Activated naive CD8-positive, alpha-beta T cell treated with anti-CD3 and anti-CD28 coated beads, Interleukin-2, amount 10 ng/mL, durations not matched to agents 7 days and 5 days (primary cell): ENCODE measurements around the gene RPA3. TPM values are rescaled to one million over a fixed set of nuclear protein-coding genes. Genes with fewer than 3 reads are reported as not detected.
"Not testable (repeated sequence)": the region's sequence is repeated elsewhere in the genome, so short reads cannot be mapped to it uniquely, and the experiment has no call there.

ENCODE experiments used
- ATAC-seq: fragments of 150-1000 bp; cut with Tn5 transposase; one replicate; pipeline ENCODE4 v1.10.0; 2021; ENCODE audit warnings: low read depth, moderate library complexity
- POLR2A ChIA-PET: fragments of 350-600 bp; sonication (Branson Sonifier 250); formaldehyde crosslinking; loops from one replicate; lab custom pipeline; 2021; ENCODE audit warnings: antibody characterized with exemption; lab: Charles Lee
- DNase-seq: peaks from one replicate; pipeline ENCODE4 v3.0.0; 2021
- H3K27ac Mint-ChIP-seq: one replicate; pipeline ENCODE4 v1.8.0; 2022; ENCODE audit warnings: mild to moderate bottlenecking, mixed read lengths
- H3K27me3 Mint-ChIP-seq: one replicate; pipeline ENCODE4 v1.8.0; 2022; ENCODE audit warnings: mild to moderate bottlenecking, moderate library complexity, mixed read lengths
- H3K36me3 Mint-ChIP-seq: one replicate; pipeline ENCODE4 v1.8.0; 2021; ENCODE audit warnings: mild to moderate bottlenecking, mixed read lengths
- H3K4me1 Mint-ChIP-seq: one replicate; pipeline ENCODE4 v1.8.0; 2021; ENCODE audit warnings: mixed read lengths
- H3K4me3 Mint-ChIP-seq: one replicate; pipeline ENCODE4 v1.8.0; 2022; ENCODE audit warnings: mild to moderate bottlenecking, moderate library complexity, mixed read lengths
- H3K9me3 Mint-ChIP-seq: one replicate; pipeline ENCODE4 v1.8.0; 2021; ENCODE audit warnings: mixed read lengths
- total RNA-seq, 2 experiments: library from RNA; stranded (reverse); gene quantifications; one replicate each; pipeline ENCODE4 v1.2.3, GENCODE V29; 2021

Gene RPA3
- total RNA-seq, 2 experiments from 2014 or later: 89.5 to 101 TPM

GRCh38 chr7:7675686-7676085 lies 42.7 kb downstream of the RPA3 start:
- no peak overlapping the region for H3K27ac Mint-ChIP-seq
- peaks cover 11% of the 10 kb centered on the region for H3K9me3 Mint-ChIP-seq

DNA sequence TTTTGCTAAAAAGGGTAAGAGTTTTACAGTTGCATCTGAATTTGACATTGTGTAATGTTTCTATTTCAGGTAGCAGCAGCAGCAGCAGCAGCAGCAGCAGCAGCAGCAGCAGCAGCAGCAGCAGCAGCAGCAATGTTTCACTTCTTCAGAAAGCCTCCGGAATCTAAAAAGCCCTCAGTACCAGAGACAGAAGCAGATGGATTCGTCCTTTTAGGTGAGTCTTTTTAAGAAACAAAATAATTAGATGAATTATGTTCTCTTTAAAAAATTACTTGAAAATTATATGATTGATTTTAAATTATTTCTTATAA lies 45.2 kb downstream of the RPA3 start:
- Mint-ChIP-seq H3K4me3 (no peak overlapping the region), H3K27me3 (no peaks in the 10 kb centered on the region), H3K9me3 (peaks cover 20% of the 10 kb centered on the region), H3K36me3 (peaks cover 45% of the 10 kb centered on the region), H3K27ac (no peak overlapping the region), H3K4me1 (peaks cover 19% of the 10 kb centered on the region)
- POLR2A ChIA-PET: no interaction called here
- no peak for DNase-seq
- ATAC-seq: no peak

More at GRCh38 chr7:7675686-7676085, 42.7 kb downstream of the RPA3 start:
- H3K36me3 Mint-ChIP-seq: peaks cover 34% of the 10 kb centered on the region
- DNase-seq (no peak), ATAC-seq (no peak)
- POLR2A ChIA-PET: no interaction called here
- H3K4me1 Mint-ChIP-seq: peaks cover 21% of the 10 kb centered on the region
- no peak overlapping the region for H3K4me3 Mint-ChIP-seq
- no peaks in the 10 kb centered on the region for H3K27me3 Mint-ChIP-seq

GRCh38 chr7:7672545-7673239 lies 45.7 kb downstream of the RPA3 start:
- H3K27me3 Mint-ChIP-seq: no peaks in the 10 kb centered on the region
- peaks cover 19% of the 10 kb centered on the region for H3K4me1 Mint-ChIP-seq
- ATAC-seq: peak; percentile 36
- no peak overlapping the region for H3K4me3 Mint-ChIP-seq
- H3K27ac Mint-ChIP-seq: no peak overlapping the region
- peaks cover 46% of the 10 kb centered on the region for H3K36me3 Mint-ChIP-seq
- DNase-seq: no peak
- peaks cover 17% of the 10 kb centered on the region for H3K9me3 Mint-ChIP-seq
- POLR2A ChIA-PET: no interaction called here

GRCh38 chr7:7671361-7671760 lies 47.0 kb downstream of the RPA3 start:
- no peak for DNase-seq
- Mint-ChIP-seq H3K9me3 (peaks cover 15% of the 10 kb centered on the region), H3K4me3 (no peak overlapping the region), H3K36me3 (peaks cover 45% of the 10 kb centered on the region), H3K27ac (no peak overlapping the region), H3K27me3 (no peaks in the 10 kb centered on the region), H3K4me1 (peaks cover 19% of the 10 kb centered on the region)
- ATAC-seq: no peak
- POLR2A ChIA-PET: no interaction called here

DNA sequence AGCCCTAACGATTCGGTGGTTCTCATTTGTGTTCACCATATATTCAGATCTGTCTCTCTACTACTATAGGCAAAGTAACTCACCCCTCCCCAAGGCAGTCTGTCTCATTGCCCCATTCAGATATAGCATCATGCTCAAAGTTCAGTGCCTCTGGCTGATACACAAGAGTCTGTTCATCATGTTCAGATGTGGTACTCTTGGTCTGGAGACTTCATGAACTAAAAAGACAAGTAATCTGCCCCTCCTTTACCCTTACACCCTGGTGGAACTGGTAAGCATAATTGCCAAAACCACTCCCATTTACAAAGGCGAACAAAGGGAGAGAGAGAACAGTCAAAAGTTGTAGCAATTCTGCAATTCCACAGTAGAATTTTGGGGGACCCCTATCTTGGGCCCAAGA lies 47.9 kb downstream of the RPA3 start:
- Mint-ChIP-seq H3K4me3 (no peak overlapping the region), H3K36me3 (peaks cover 41% of the 10 kb centered on the region), H3K27ac (no peak overlapping the region), H3K27me3 (no peaks in the 10 kb centered on the region), H3K4me1 (peaks cover 17% of the 10 kb centered on the region), H3K9me3 (peaks cover 12% of the 10 kb centered on the region)
- POLR2A ChIA-PET: no interaction called here
- DNase-seq (no peak), ATAC-seq (no peak)

GRCh38 chr7:7668706-7669105 lies 49.7 kb downstream of the RPA3 start:
- DNase-seq (no peak), ATAC-seq (no peak)
- H3K36me3 Mint-ChIP-seq: peaks cover 37% of the 10 kb centered on the region
- H3K27ac Mint-ChIP-seq: no peak overlapping the region
- peaks cover 12% of the 10 kb centered on the region for H3K9me3 Mint-ChIP-seq
- no peak overlapping the region for H3K4me3 Mint-ChIP-seq
- H3K27me3 Mint-ChIP-seq: no peaks in the 10 kb centered on the region
- POLR2A ChIA-PET: no interaction called here
- H3K4me1 Mint-ChIP-seq: peaks cover 17% of the 10 kb centered on the region

GRCh38 chr7:7667187-7667586 lies 51.2 kb downstream of the RPA3 start:
- ATAC-seq: no peak
- H3K4me1 Mint-ChIP-seq: peaks cover 8% of the 10 kb centered on the region
- H3K9me3 Mint-ChIP-seq: peaks cover 12% of the 10 kb centered on the region
- no peak overlapping the region for H3K27ac Mint-ChIP-seq
- H3K27me3 Mint-ChIP-seq: no peaks in the 10 kb centered on the region
- no peak for DNase-seq
- H3K4me3 Mint-ChIP-seq: no peak overlapping the region
- POLR2A ChIA-PET: no interaction called here
- H3K36me3 Mint-ChIP-seq: peaks cover 26% of the 10 kb centered on the region

GRCh38 chr7:7665031-7665430 lies 53.4 kb downstream of the RPA3 start:
- H3K36me3 Mint-ChIP-seq: peaks cover 29% of the 10 kb centered on the region
- POLR2A ChIA-PET: no interaction called here
- H3K27ac Mint-ChIP-seq: no peak overlapping the region
- H3K27me3 Mint-ChIP-seq: no peaks in the 10 kb centered on the region
- ATAC-seq (no peak), DNase-seq (no peak)
- no peak overlapping the region for H3K4me3 Mint-ChIP-seq
- H3K9me3 Mint-ChIP-seq: peaks cover 4% of the 10 kb centered on the region
- H3K4me1 Mint-ChIP-seq: no peaks in the 10 kb centered on the region

DNA sequence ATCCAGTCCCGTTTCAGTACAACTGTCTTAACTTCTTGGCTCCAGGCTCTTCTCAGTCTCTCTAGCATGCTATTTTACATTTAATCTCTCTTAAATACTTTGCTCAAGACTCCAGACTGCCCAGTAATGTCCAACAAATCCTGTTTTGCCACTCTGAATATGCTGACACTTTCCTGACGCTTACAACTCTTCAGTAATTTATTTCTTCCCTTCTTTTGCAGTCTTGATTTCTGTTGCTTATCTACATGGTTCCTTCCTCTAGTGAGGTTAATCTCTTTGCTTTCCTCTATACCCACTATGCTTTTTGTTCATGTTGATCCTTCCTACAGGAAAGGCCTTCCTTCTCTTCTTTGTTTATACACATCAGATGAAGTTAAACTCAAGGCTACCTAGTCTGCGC lies 54.1 kb downstream of the RPA3 start:
- no peak overlapping the region for H3K4me3 Mint-ChIP-seq
- POLR2A ChIA-PET: no interaction called here
- no peaks in the 10 kb centered on the region for H3K4me1 Mint-ChIP-seq
- peaks cover 8% of the 10 kb centered on the region for H3K9me3 Mint-ChIP-seq
- H3K27me3 Mint-ChIP-seq: no peaks in the 10 kb centered on the region
- no peak for ATAC-seq
- peaks cover 33% of the 10 kb centered on the region for H3K36me3 Mint-ChIP-seq
- no peak for DNase-seq
- no peak overlapping the region for H3K27ac Mint-ChIP-seq

DNA sequence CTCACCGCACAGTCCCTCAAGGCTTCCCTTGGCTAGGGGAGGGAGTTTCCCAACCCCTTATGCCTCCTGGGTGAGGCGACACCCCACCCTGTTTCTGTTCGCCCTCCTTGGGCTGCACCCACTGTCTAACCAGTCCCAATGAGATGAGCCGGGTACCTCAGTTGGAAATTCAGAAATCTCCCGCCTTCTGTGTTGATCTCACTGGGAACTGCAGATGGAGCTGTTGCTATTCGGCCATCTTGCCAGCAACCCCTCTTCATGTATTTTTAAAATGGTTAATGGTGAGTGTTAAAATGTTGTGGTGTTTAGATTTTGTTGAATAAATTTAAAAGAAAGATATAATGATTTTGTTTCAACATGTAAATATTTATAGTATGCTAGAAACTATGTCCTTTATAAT lies 55.9 kb downstream of the RPA3 start:
- no peak for ATAC-seq
- Mint-ChIP-seq H3K4me3 (no peak overlapping the region), H3K4me1 (no peaks in the 10 kb centered on the region), H3K27ac (no peak overlapping the region), H3K36me3 (peaks cover 37% of the 10 kb centered on the region), H3K9me3 (peaks cover 12% of the 10 kb centered on the region), H3K27me3 (no peaks in the 10 kb centered on the region)
- DNase-seq: no peak
- POLR2A ChIA-PET: interaction anchor here (0.5 kb wide), 1 partner anchor 451 kb away, joined by 3 read pairs; no protein-coding TSS in a partner anchor

- DNase-seq, H3K27me3 Mint-ChIP-seq, ATAC-seq, H3K27ac Mint-ChIP-seq, POLR2A ChIA-PET, H3K4me3 Mint-ChIP-seq: not testable (repeated sequence)
- H3K36me3 Mint-ChIP-seq: peaks cover 41% of the 10 kb centered on the region
- peaks cover 21% of the 10 kb centered on the region for H3K9me3 Mint-ChIP-seq
- peaks cover 14% of the 10 kb centered on the region for H3K4me1 Mint-ChIP-seq
Observed at GRCh38 chr7:7656459-7656858, 61.9 kb downstream of the RPA3 start.

DNA sequence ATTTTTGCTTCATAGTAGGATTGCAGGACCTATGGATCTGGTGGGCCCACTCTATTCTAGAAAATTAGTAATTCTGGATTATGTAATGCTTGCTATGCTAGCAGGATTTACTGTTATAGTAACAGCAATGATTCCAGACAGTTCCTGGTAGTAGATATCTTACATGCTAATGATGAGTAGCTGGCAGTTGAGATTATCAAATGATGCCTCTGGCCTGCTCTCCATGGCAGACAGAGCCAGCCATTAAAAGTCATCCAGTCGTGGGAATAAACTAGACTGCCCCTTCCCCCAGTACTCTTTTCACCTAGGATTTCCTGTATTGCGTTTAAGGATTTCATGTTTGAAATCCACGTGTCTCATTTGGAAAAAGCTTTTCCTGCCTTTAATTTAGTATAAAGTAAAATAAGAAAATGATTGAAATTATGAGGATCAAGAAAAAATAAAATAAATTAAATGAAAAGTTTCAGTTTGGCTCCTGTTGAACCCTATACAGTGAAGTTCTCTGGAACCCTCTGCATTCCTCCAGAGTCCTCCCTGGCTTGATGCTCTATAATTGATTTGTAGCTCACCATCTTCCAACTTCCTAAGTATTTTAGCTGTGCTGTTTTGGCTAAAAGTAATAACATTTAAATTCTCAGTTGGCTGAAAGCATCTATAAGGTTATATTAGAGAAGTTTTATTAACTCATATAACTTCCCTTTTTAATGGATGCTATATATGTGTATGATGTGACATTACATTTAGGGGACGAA lies 63.3 kb downstream of the RPA3 start:
- Mint-ChIP-seq H3K27me3 (no peaks in the 10 kb centered on the region), H3K4me1 (peaks cover 17% of the 10 kb centered on the region), H3K4me3 (no peak overlapping the region), H3K36me3 (peaks cover 33% of the 10 kb centered on the region), H3K27ac (no peak overlapping the region), H3K9me3 (peaks cover 21% of the 10 kb centered on the region)
- ATAC-seq (no peak), DNase-seq (no peak)
- POLR2A ChIA-PET: no interaction called here

- H3K36me3 Mint-ChIP-seq: peaks cover 23% of the 10 kb centered on the region
- peaks cover 13% of the 10 kb centered on the region for H3K9me3 Mint-ChIP-seq
- DNase-seq (no peak), ATAC-seq (no peak)
- POLR2A ChIA-PET: interaction anchor here (1.1 kb wide), 1 partner anchor 13 kb away, joined by 3 read pairs; the partner anchor contains the start of gene UMAD1
- no peaks in the 10 kb centered on the region for H3K27me3 Mint-ChIP-seq
- H3K4me3 Mint-ChIP-seq: no peak overlapping the region
- H3K27ac Mint-ChIP-seq: no peak overlapping the region
- peaks cover 17% of the 10 kb centered on the region for H3K4me1 Mint-ChIP-seq
Observed at GRCh38 chr7:7653593-7654187, 64.7 kb downstream of the RPA3 start.
